HG03442 (cell line): ENCODE measurements around the gene EFCAB14.
"Not testable (repeated sequence)": the region's sequence is repeated elsewhere in the genome, so short reads cannot be mapped to it uniquely, and the experiment has no call there.

Experiments
- ATAC-seq: cut with Tn5 transposase; IDR thresholded peaks from one replicate; pipeline ENCODE4 v1.9.1; 2021; ENCODE audit warnings: mild to moderate bottlenecking, moderate library complexity; ENCODE audit not compliant: unreplicated experiment

EFCAB14 gene

DNA sequence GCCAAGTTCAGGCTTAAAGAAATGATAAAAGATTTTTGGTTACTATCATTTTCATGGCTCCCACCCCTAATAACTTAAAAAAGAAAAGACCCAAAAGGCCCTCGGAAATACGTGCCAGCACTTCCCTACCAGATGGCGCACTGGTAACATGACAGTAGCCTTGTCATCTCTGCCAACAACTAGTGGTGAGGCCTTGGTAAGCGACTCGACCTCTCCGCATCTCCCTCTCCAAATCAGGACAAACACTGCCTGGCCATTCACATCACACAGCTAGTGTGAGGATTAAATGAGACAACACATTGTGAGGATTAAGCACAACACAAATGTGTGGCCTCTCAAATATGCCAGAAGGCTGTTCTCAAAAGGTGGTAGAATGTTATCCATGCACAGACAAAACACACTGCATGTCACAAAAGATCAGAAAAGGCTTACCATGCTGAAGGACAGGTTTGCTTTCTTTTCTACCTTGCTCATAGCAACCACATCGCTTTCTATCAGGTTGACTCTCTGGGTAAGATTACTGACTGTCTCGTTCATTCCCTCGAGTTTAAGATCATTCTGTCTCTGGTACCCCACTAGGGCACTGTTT is 30.9 kb downstream of the EFCAB14 start:
- no peak for ATAC-seq

DNA sequence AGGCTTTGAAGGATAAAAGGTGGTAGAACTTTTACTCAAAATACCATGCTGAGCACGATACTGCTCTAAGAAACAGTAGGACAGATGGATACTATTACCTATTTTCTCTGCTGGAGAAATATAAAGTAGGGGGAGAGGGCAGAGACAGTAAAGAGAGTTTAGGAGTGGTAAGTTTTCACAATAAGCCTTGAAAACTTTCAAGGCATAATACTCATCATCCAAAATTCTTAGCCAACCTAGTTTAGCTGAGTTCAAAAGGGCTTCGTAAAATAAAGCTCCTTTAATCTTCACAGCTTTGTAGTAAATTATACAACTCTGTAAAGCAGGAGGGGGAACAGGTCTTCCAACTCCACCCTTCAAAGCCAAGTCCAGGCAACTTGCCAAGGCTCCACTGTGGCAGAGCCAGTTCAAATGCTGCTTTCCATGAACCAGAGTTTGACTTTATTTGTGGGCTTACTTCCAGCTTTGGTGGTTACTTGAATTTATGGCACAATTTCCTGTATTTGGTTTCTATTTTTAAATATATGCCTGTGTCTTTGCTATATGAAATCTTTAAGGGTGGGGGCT is 31.7 kb downstream of the EFCAB14 start:
- no peak for ATAC-seq

GRCh38 chr1:46686255-46686654 is 32.7 kb downstream of the EFCAB14 start:
- no peak for ATAC-seq

DNA sequence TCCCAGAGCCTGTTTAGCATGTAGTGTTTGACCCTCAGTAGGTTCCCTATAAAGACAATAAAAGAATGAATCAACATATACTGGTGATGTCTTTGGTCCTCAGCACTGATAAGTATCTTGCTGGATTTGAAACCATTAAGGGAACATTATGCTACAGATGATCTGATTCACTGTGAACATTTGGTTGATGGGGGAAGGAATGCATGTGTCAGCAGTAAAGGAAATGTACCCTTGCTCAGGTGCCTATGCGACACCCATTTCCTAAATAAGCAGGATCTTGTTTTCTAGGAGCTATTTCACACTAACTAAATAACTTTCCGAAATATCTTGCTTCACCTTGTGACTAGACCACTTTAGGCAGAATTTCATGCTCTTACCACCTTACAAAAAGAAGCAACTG is 34.2 kb downstream of the EFCAB14 start:
- ATAC-seq = no peak

- ATAC-seq = no peak
Observed at GRCh38 chr1:46682064-46682463, 36.9 kb downstream of the EFCAB14 start.

DNA sequence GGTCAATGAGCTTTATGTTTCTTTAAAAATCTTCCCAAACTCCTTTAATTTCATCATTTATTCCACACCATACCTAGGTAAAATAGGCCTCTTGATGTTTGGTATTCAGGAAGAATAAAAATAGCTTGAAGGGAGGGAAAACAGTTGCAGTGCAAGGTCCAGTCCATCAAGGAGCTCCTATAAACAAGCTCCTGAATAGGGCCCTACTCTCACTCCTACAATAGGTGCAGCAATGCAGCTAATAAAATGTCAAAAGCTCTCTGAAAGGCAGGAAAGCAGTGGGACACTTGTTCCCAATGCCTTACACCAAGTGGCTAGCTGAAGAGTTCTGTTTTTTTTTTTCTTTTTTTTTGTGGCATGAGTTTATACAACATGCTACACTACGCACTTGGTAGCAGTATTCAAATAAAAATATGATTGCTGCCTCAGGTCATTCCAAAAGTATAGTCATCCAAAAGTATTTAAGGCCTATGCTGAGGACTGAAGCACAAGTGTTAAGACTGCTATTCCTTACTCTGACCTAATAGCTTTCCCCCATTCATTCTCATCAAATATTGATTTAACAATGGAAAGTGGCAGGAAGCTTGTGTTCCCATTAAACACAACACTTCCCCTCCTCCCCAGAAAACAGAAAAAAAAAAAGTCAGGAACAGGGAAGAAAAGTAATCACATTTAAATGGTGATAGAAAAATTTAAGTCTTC is 37.4 kb downstream of the EFCAB14 start:
- no peak for ATAC-seq

DNA sequence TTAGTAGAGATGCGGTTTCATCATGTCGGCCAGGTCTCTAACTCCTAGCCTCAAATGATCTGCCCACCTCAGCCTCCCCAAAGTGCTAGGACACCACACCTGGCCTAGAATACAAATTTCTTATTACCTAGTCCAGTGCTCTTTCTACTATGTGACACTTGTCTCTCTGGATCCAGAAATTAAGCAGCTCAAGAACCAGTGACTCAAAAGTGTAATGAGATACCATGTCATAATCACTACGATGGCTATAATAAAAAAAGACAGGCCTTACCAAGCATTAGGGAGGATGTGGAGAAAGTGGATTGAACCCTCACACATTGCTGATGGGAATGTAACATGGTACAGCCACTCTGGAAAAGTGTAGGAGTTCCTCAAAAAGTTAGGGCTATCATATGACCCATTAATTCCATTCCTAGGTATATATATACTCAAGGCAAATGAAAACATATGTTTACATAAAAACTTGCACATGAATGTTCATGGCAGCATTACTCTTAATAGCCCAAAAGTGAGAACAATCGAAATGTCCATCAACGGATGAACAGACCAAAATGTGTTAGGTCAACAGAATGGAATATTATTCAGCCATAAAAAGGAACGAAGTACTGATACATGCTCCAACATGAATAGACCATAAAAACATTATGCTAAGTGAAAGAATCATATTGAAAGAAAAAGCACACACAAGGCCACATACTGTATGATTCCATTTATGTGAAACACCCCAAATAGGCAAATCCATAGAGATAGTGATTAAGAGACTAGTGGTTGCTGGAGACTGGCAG is 38.9 kb downstream of the EFCAB14 start:
- ATAC-seq = no peak

DNA sequence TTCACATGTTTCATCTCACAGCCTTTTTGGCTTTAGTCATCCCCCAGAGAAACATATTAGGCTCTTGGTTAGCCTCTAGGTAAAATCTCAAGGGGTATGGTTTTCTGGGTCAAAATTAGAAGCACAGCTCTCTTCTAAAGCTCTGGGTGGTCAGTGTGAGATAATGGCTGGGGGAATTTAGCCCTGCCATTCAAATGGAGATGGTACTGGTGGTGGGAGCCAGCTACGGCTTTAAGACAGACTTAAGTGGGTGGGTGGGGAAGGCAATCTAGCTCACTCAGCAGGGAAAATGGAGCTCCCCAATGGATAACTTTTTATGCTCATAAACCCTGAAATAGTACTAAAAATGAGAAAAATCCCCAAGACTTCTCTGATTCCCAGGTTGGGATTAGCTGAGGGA is 41.6 kb downstream of the EFCAB14 start:
- no peak for ATAC-seq

DNA sequence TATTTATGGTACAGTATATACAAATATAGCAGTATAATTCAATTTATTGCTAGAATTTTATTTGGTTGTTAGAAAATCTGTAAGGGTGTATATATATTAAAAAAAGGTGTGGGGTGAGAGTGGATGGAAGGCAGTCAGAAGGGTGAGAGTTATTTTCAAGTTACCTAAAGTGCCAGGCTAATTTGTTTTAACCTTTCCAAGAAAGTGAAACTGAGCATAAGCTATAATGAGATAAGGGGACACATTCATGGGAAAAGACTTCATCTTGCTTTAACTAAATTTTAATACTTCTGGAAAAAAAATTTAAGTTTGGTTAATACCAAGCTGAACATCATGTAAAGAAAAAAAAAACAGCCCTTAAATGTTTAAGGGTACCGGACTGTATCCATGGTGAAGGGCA is 42.4 kb downstream of the EFCAB14 start:
- ATAC-seq = no peak

GRCh38 chr1:46675549-46676314 is 43.2 kb downstream of the EFCAB14 start:
- ATAC-seq = peak; percentile 70

DNA sequence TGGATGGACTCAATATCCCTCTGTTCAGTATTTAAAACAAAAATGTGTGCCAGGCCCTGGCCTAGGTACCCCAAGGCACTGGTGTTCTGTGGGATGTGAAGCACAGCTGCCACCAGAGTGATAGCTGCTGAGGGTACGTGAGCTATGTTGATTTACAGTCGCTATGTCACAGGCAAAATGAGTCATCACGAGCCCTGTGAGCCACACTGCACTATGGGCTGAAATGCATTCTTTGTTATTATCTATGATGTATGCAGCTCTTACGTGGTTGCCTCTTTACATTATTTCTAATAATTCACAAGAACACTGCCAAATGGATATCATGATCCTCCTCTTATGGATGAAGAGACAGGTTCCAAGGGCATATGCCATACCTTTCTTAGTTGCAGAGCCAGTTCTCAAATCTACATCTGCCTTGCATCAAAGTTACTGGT is 45.1 kb downstream of the EFCAB14 start:
- no peak for ATAC-seq

DNA sequence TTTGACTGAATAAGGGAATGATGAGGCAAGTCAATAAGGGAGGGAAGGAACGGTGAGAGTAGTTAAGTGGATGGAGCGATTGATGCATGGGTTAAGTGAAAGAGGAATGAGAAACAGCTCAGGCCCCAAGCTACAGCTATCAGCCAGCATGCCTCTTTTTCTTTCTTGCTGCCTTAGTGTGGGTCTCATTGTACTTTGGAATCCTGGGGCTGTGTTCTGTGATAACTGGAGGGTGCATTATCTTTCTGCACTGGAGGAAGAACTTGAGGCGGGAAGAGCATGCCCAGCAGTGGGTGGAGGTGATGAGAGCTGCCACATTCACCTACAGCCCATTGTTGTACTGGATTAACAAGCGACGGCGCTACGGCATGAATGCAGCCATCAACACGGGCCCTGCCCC is 46.2 kb downstream of the EFCAB14 start:
- no peak for ATAC-seq

DNA sequence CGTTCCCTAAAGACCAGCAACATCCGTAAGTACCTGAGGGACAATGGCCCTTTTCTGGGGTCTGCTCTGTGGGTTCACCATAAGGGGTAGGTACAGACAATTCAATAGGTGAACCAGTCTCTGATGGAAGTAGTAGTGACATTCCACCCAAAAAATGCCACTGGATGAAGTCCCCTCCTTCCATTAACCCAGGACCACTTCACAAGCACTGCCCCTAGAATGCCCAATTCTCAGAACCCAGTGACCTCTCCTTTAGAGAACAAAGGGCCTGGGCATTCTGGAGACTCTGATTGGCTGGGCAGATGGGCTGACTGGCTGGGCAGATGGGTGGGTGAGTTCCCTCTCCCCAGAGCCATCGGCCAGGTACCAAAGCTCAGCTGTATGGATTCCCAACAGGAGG is 47.4 kb downstream of the EFCAB14 start, which contains the start of gene TEX38:
TSS of gene TEX38 (plus strand) at position 301 of the 400 bp plus-strand sequence. CDS start at position 382, 81 bp downstream.
- no peak for ATAC-seq

DNA sequence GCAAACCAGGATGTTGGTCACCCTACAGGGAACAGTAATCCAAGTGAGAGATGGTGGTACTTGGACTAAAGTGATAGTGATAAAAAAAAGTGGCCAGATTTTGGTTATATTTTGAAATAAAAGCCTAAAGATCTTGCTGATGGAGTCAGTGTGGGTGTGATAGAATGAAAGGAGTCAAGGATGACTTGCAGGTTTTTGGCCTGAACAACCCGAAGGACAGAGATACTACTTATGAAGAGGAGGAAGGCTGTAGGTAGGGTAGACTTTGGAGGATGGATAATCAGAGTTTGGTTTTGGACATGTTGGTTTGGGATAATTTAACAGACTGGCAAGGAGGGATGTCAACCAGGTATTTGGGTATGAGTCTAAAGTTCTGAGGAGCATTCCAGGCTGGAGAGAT is 48.8 kb downstream of the EFCAB14 start:
- no peak for ATAC-seq

DNA sequence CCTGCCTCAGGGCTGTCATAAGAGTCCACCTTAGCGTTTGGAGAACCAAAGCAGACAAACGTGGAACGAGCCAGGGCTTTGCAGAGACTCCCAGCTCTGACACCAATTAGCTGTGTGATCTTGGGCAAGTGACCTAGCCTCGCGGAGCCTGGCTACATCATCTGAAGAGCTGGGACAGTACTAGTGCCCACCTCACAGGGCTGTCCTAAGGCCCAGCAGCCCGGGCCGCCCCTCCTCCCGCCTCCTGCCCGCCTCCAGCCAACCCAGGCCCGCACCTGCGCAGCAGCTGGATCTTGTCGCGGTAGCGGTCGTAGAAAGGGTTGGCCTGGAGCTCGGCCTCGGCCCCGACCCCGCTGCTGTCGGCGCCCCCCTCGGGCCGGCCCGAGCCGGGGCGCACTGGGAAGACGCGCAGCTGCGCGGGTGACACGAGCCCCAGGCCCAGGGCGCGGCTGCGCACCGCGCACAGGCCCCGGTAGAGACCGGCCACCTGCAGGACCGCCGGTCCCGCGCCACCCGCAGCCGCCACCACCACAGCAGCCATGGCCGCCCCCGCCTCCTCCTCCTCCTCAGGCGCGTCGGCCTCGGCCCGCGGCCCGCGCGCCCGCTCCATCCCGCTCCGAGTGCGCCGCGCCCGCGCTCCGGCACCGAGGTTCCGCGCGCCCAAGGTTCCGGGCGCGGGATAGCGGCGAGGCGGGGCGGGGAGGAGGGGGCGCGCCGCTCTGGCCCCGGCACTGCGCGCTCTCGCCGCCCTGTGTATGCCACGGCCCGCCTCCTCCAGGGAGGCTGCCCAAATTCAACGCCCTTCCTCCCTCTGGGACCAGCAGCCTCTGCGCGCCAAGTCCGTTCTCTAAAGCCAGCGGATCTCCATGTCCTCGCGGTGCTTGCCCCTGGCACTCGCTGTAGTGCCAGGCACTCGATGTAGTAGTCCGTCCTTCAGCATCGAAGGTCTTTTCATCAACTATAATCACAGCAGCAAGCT is 50.8 kb downstream of the EFCAB14 start, which contains the start of gene ATPAF1:
TSS of gene ATPAF1 (minus strand) at position 583 of the 979 bp plus-strand sequence. CDS start at position 541, 42 bp downstream.
- peak; percentile 83 for ATAC-seq

DNA sequence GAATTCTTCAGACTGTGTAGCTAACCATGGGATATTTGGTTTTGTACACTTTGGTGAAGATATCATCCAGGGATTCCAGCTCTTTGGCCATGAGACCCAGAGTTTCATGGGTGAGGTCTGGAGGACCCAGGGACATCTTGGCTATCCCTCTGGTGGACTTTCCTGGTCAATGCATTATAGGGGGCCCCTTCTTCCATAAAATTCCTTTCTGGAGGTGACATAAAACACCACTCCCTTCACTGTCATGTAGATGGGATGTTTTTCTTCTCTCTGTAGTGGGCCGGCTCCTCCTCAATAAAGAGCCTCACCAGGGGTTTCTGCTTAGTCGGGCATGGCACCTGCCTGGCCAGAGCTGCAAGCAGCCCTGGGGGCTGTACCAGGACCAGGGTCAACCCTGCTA is 52.9 kb downstream of the EFCAB14 start:
- no peak for ATAC-seq

DNA sequence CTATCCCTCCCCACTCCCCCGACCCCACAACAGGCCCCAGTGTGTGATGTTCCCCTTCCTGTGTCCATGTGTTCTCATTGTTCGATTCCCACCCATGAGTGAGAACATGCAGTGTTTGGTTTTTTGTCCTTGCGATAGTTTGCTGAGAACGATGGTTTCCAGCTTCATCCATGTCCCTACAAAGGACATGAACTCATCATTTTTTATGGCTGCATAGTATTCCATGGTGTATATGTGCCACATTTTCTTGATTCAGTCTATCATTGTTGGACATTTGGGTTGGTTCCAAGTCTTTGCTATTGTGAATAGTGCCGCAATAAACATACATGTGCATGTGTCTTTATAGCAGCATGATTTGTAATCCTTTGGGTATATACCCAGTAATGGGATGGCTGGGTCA is 56.0 kb downstream of the EFCAB14 start:
- not testable (repeated sequence) for ATAC-seq

DNA sequence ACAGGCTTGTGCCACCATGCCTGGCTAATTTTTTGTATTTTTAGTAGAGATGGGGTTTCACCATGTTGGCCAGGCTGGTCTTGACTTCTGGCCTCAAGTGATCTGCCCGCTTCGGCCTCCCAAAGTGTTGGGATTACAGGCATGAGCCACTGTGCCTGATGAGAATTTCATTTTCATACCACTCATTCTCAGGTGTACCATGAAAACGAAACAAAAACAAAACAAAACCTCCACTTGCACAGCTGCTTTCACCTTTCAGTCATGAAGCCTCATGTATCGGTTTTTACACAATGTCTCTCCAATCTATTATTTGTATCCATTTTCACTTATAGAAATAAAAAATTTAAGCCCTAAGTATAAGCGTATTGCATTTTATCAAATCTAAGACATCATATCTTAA is 58.8 kb downstream of the EFCAB14 start:
- ATAC-seq = peak; percentile 88

GRCh38 chr1:46659307-46659870 is 59.5 kb downstream of the EFCAB14 start:
- ATAC-seq = peak; percentile 28
